Measurements from ENCODE around the gene MRPL11. TPM values are rescaled to one million over a fixed set of nuclear protein-coding genes. Genes with fewer than 3 reads are reported as not detected.
A peak's percentile ranks its signal among the peaks of the same experiment; 100 is the strongest.
"Not testable (repeated sequence)": the region's sequence is repeated elsewhere in the genome, so short reads cannot be mapped to it uniquely, and the experiment has no call there.

The MRPL11 gene
- total RNA-seq, 1 experiment from 2014 or later = 69.1 TPM

GRCh38 chr11:66432597-66432996 lies 6.1 kb downstream of the MRPL11 start:
- ChIA-PET POLR2A (no interaction called here), CTCF (interaction anchor here (0.7 to 1.0 kb wide), 2 partner anchors 25 to 32 kb away, joined by 3 to 4 read pairs; no protein-coding TSS in a partner anchor)
- Mint-ChIP-seq H3K9me3 (ENCODE audit: unreplicated experiment) (no peaks in the 10 kb centered on the region), H3K27me3 (ENCODE audit: insufficient read depth, unreplicated experiment) (no peaks in the 10 kb centered on the region), H3K4me3 (ENCODE audit: unreplicated experiment) (no peak overlapping the region), H3K27ac (ENCODE audit: low read depth, unreplicated experiment) (no peak overlapping the region), H3K4me1 (ENCODE audit: insufficient read depth, unreplicated experiment) (peaks cover under 1% of the 10 kb centered on the region), H3K36me3 (ENCODE audit: insufficient read depth, unreplicated experiment) (peaks cover 44% of the 10 kb centered on the region)
- intact Hi-C loops (cut with micrococcal nuclease) = loop anchor here (5.0 kb wide), 1 partner anchor 245 kb away; the partner anchor contains the start of gene RBM4B
- no peak for TF ChIP-seq CTCF (IDR thresholded peaks at IDR 0.05; ENCODE audit: unreplicated experiment)
- BruUV-seq (replicated peaks) = no TSS peak
- DNase-seq (ENCODE audit: unreplicated experiment) = no peak

GRCh38 chr11:66431871-66432329 lies 6.7 kb downstream of the MRPL11 start:
- H3K27ac Mint-ChIP-seq (ENCODE audit: low read depth, unreplicated experiment); H3K4me3 Mint-ChIP-seq (ENCODE audit: unreplicated experiment); H3K27me3 Mint-ChIP-seq (ENCODE audit: insufficient read depth, unreplicated experiment); BruUV-seq (replicated peaks); POLR2A ChIA-PET; H3K9me3 Mint-ChIP-seq (ENCODE audit: unreplicated experiment); H3K4me1 Mint-ChIP-seq (ENCODE audit: insufficient read depth, unreplicated experiment); DNase-seq (ENCODE audit: unreplicated experiment): not testable (repeated sequence)
- peaks cover 44% of the 10 kb centered on the region for H3K36me3 Mint-ChIP-seq (ENCODE audit: insufficient read depth, unreplicated experiment)
- intact Hi-C loops (cut with micrococcal nuclease) = loop anchor here (5.0 kb wide), 1 partner anchor 245 kb away; the partner anchor contains the start of gene RBM4B
- CTCF ChIA-PET = interaction anchor here (0.7 kb wide), 1 partner anchor 33 kb away, joined by 4 read pairs; no protein-coding TSS in a partner anchor

DNA sequence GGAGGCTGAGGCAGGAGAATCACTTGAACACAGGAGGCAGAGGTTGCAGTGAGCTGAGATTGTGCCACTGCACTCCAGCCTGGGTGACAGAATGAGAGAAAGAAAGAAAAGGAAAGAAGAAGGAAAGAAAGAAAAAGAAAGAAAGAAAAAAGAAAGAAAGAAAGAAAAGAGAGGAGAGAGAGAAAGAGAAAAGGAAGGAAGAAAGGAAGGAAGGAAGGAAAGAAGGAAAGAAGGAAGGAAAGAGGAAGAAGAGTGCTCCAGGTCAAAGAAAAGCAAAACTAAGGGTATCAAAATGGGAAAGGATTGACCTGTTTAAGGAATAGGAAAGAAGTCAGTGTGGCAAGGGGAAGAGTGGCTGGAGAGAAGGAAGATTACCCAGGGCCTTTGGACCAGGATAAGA lies 7.4 kb downstream of the MRPL11 start:
- BruUV-seq (replicated peaks); H3K9me3 Mint-ChIP-seq (ENCODE audit: unreplicated experiment); H3K4me1 Mint-ChIP-seq (ENCODE audit: insufficient read depth, unreplicated experiment): not testable (repeated sequence)

GRCh38 chr11:66429983-66430602 lies 8.6 kb downstream of the MRPL11 start:
- no peaks in the 10 kb centered on the region for H3K4me1 Mint-ChIP-seq (ENCODE audit: insufficient read depth, unreplicated experiment)
- TF ChIP-seq CTCF (IDR thresholded peaks at IDR 0.05; ENCODE audit: unreplicated experiment) = peak; percentile 90
- POLR2A ChIA-PET = no interaction called here
- H3K4me3 Mint-ChIP-seq (ENCODE audit: unreplicated experiment) = no peak overlapping the region
- BruUV-seq (replicated peaks) = no TSS peak
- intact Hi-C loops (cut with micrococcal nuclease) = loop anchor here (1.0 to 5.0 kb wide), 2 partner anchors 22 to 247 kb away; partner anchors contain the start of gene RBM4B
- peaks cover 6% of the 10 kb centered on the region for H3K27me3 Mint-ChIP-seq (ENCODE audit: insufficient read depth, unreplicated experiment)
- DNase-seq (ENCODE audit: unreplicated experiment) = peak; percentile 73
- H3K36me3 Mint-ChIP-seq (ENCODE audit: insufficient read depth, unreplicated experiment) = peaks cover 30% of the 10 kb centered on the region
- no peaks in the 10 kb centered on the region for H3K9me3 Mint-ChIP-seq (ENCODE audit: unreplicated experiment)
- H3K27ac Mint-ChIP-seq (ENCODE audit: low read depth, unreplicated experiment) = no peak overlapping the region
- CTCF ChIA-PET = interaction anchor here (0.6 to 2.4 kb wide), 18 partner anchors 9 to 249 kb away, joined by 3 to 17 read pairs (median 5); partner anchors contain the start of genes MRPL11, NPAS4 and PELI3

More for the DNA sequence above, 7.4 kb downstream of the MRPL11 start:
- CTCF ChIA-PET = interaction anchor here (0.6 to 2.3 kb wide), 9 partner anchors 10 to 386 kb away, joined by 3 to 11 read pairs (median 5); partner anchors contain the start of genes NPAS4 and SF3B2
- H3K27ac Mint-ChIP-seq (ENCODE audit: low read depth, unreplicated experiment); H3K27me3 Mint-ChIP-seq (ENCODE audit: insufficient read depth, unreplicated experiment); DNase-seq (ENCODE audit: unreplicated experiment); POLR2A ChIA-PET; H3K4me3 Mint-ChIP-seq (ENCODE audit: unreplicated experiment): not testable (repeated sequence)
- peaks cover 40% of the 10 kb centered on the region for H3K36me3 Mint-ChIP-seq (ENCODE audit: insufficient read depth, unreplicated experiment)
- intact Hi-C loops (cut with micrococcal nuclease) = loop anchor here (5.0 kb wide), 1 partner anchor 246 kb away; the partner anchor contains the start of gene RBM4B

- Mint-ChIP-seq H3K36me3 (ENCODE audit: insufficient read depth, unreplicated experiment) (peaks cover 24% of the 10 kb centered on the region), H3K27me3 (ENCODE audit: insufficient read depth, unreplicated experiment) (peaks cover 17% of the 10 kb centered on the region), H3K9me3 (ENCODE audit: unreplicated experiment) (no peaks in the 10 kb centered on the region), H3K4me3 (ENCODE audit: unreplicated experiment) (no peak overlapping the region), H3K4me1 (ENCODE audit: insufficient read depth, unreplicated experiment) (no peaks in the 10 kb centered on the region), H3K27ac (ENCODE audit: low read depth, unreplicated experiment) (no peak overlapping the region)
- BruUV-seq (replicated peaks) = no TSS peak
- TF ChIP-seq CTCF (IDR thresholded peaks at IDR 0.05; ENCODE audit: unreplicated experiment) = no peak
- intact Hi-C loops (cut with micrococcal nuclease) = no loop called here
- ChIA-PET CTCF (interaction anchor here (0.6 to 2.4 kb wide), 8 partner anchors 8 to 190 kb away, joined by 3 to 17 read pairs (median 6); partner anchors contain the start of genes MRPL11 and NPAS4), POLR2A (interaction anchor here (1.0 kb wide), 1 partner anchor 81 kb away, joined by 4 read pairs; no protein-coding TSS in a partner anchor)
- no peak for DNase-seq (ENCODE audit: unreplicated experiment)
These were observed 9.7 kb downstream of the MRPL11 start for GRCh38 chr11:66428933-66429332.

Data from MCF 10A (cell line).